Lung (tissue), 12 donors: ENCODE results near the gene USP15. TPM values are rescaled to one million over a fixed set of nuclear protein-coding genes. Genes with fewer than 3 reads are reported as not detected.

Source experiments
- ATAC-seq: fragments of 200-7000 bp; cut with Tn5 transposase; one replicate; pipeline ENCODE4 v1.9.1; 2020; ENCODE audit warnings: moderate number of reproducible peaks; ENCODE audit not compliant: insufficient read depth, low FRiP score
- DNase-seq, 3 donors: peaks; one replicate each; pipeline ENCODE4 v3.0.0-alpha.2; 2013 to 2017
- H3K27ac ChIP-seq, 2 donors: one replicate each; pipeline ENCODE4 v1.5.1; 2013; ENCODE audit warnings: mild to moderate bottlenecking in 2 of 2, moderate library complexity in 2 of 2, control low read depth in 1 of 2, inconsistent platforms in 1 of 2, low read depth in 1 of 2, low read length in 1 of 2
- H3K27me3 ChIP-seq, 3 donors: one replicate each; pipeline ENCODE4 v1.5.1; 2013; ENCODE audit warnings: low read length in 2 of 3; ENCODE audit not compliant: control insufficient read depth in 3 of 3, insufficient read depth in 3 of 3
- H3K36me3 ChIP-seq, 4 donors: one replicate each; pipeline ENCODE4 v1.5.1; 2013; ENCODE audit warnings: low read length in 4 of 4, mild to moderate bottlenecking in 1 of 4, moderate library complexity in 1 of 4; ENCODE audit not compliant: control insufficient read depth in 4 of 4, insufficient read depth in 4 of 4
- H3K4me1 ChIP-seq, 5 donors: one replicate each; pipeline ENCODE4 v1.5.1; 2013; ENCODE audit warnings: low read length in 5 of 5, mild to moderate bottlenecking in 2 of 5, moderate library complexity in 1 of 5; ENCODE audit not compliant: control insufficient read depth in 5 of 5, insufficient read depth in 5 of 5
- H3K4me3 ChIP-seq: one replicate; pipeline ENCODE4 v1.5.1; 2013; ENCODE audit warnings: mild to moderate bottlenecking, control low read depth, moderate library complexity
- H3K9ac ChIP-seq, 2 donors: one replicate each; pipeline ENCODE4 v1.5.1; 2013; ENCODE audit warnings: low read length in 2 of 2, control low read depth in 1 of 2; ENCODE audit not compliant: insufficient read depth in 1 of 2
- H3K9me3 ChIP-seq, 4 donors: one replicate each; pipeline ENCODE4 v1.5.1; 2013; ENCODE audit warnings: low read length in 3 of 4, mild to moderate bottlenecking in 1 of 4, moderate library complexity in 1 of 4; ENCODE audit not compliant: control insufficient read depth in 4 of 4, insufficient read depth in 3 of 4
- WGBS, 2 donors: extraction: QIAGEN DNeasy Blood & Tissue Kit; methylation state at CpG; one replicate each; pipeline ENCODE4 v1.1.7; 2013; 5-methylcytosine and 5-hydroxymethylcytosine counted together
- polyA plus RNA-seq, 2 donors: library from polyadenylated mRNA; stranded (reverse); fragments of 200-250 nt; gene quantifications; one replicate each; pipeline ENCODE4 v1.2.1, GENCODE V29; 2013
- total RNA-seq, 2 donors: library from RNA; depleted of rRNA in 1 of 2; stranded (reverse); fragments of >200 nt in 1 of 2; gene quantifications; one replicate each; pipeline ENCODE4 v1.2.1, GENCODE V29; 2014 to 2021
- TF ChIP-seq, protein P1 (sequence below): IDR thresholded peaks from 2 replicates; pipeline ENCODE4 v1.5.1; 2012; ENCODE audit warnings: mild to moderate bottlenecking; ENCODE audit errors: control extremely low read depth, extremely low read depth
- donor health status: control.
- donor health status: control.
- donor health status: Bipolar disorder and iron deficiency.
- donor health status: healthy.
- donor health status: DM: yes; HTN: yes; CAD: no.

The USP15 gene
- total and polyA plus RNA-seq, 4 donors: 62.0 to 143 (median 82.6) TPM

DNA sequence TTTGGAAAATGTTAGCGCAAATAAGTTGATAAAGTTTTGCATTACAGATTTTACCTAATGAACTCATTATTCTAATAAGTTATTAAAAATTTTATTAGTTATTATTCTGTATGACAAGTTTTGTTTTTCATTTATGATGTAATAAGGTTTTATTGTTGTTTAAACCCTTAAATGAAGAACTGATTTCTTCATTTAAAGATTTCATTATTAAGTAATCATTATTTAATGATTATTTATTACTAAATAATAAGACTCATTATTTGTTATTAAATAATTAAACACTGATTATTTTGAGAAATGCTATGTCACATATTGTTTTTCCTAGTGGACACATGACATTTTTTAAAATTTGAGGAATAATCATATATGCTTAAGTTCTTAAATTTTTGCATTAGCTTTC, 34.2 kb downstream of the USP15 start:
- TF ChIP-seq, protein P1, sequence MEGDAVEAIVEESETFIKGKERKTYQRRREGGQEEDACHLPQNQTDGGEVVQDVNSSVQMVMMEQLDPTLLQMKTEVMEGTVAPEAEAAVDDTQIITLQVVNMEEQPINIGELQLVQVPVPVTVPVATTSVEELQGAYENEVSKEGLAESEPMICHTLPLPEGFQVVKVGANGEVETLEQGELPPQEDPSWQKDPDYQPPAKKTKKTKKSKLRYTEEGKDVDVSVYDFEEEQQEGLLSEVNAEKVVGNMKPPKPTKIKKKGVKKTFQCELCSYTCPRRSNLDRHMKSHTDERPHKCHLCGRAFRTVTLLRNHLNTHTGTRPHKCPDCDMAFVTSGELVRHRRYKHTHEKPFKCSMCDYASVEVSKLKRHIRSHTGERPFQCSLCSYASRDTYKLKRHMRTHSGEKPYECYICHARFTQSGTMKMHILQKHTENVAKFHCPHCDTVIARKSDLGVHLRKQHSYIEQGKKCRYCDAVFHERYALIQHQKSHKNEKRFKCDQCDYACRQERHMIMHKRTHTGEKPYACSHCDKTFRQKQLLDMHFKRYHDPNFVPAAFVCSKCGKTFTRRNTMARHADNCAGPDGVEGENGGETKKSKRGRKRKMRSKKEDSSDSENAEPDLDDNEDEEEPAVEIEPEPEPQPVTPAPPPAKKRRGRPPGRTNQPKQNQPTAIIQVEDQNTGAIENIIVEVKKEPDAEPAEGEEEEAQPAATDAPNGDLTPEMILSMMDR: no peak
- ATAC-seq (no peak), DNase-seq (no peak)
- no peak overlapping the region for H3K9ac ChIP-seq
- no peaks in the 10 kb centered on the region for H3K27me3 ChIP-seq
- peaks cover 0 to 12% (median 0%) of the 10 kb centered on the region in 5 donors for H3K4me1 ChIP-seq
- 100% methylated on average over 1 of the region's 1 CpG for WGBS, 2 donors
- H3K27ac ChIP-seq: no peak overlapping the region
- peaks cover 0 to 17% (median 3%) of the 10 kb centered on the region in 4 donors for H3K9me3 ChIP-seq
- no peak overlapping the region for H3K4me3 ChIP-seq
- H3K36me3 ChIP-seq: peaks cover 5 to 25% (median 13%) of the 10 kb centered on the region in 4 donors

DNA sequence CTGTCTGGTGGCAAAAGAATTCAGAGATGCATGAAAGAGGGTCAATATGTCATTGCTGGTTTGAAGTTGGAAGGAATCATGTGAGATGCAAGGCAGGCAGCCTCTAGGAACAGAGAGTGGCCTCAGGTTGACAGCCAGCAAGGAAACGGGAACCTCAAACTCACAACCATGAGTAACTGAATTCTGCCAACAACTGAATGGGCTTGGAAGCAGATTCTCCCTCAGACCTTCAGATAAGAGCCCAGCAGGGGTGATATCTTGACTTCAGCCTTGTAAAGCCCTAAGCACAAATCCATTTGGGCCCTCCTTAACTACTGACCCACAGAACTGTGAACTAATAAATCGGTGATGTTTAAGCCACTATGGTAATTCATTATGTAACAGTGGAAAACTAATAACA, 35.8 kb downstream of the USP15 start:
- 91 to 96% methylated on average over 2 of the region's 2 CpGs for WGBS, 2 donors

DNA sequence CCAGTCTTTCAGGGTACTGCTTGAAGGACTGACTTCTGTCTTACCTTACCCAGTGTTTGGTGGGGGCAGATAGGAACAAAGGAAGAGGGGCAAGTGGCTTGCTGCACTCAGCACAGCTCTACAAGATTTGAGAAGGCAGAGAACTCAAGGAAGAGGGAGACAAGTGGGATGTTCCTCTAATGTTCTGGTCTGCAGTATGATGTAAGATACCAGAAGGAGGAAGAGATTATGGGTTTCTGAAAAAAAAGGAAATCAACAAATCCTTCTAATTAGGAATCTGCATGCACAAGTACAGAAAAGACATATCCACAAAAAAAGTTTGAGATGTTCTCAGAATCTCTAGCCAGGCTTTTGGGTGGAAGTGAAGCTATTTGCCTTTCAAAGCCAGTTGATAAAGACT, 37.1 kb downstream of the USP15 start:
- H3K4me1 ChIP-seq: peaks cover 0 to 7% (median 0%) of the 10 kb centered on the region in 5 donors
- H3K4me3 ChIP-seq: no peak overlapping the region
- TF ChIP-seq, protein P1: no peak
- peaks cover 5 to 25% (median 13%) of the 10 kb centered on the region in 4 donors for H3K36me3 ChIP-seq
- ATAC-seq (no peak), DNase-seq (no peak)
- H3K9ac ChIP-seq: no peak overlapping the region
- H3K27ac ChIP-seq: no peak overlapping the region
- H3K27me3 ChIP-seq: no peaks in the 10 kb centered on the region
- H3K9me3 ChIP-seq: peaks cover 0 to 2% (median 0%) of the 10 kb centered on the region in 4 donors

More for the DNA sequence above, 35.8 kb downstream of the USP15 start:
- Histone ChIP-seq H3K36me3 (peaks cover 5 to 25% (median 13%) of the 10 kb centered on the region in 4 donors), H3K4me3 (no peak overlapping the region), H3K27me3 (no peaks in the 10 kb centered on the region), H3K9ac (no peak overlapping the region), H3K27ac (no peak overlapping the region), H3K4me1 (peaks cover 0 to 12% (median 0%) of the 10 kb centered on the region in 5 donors), H3K9me3 (peaks cover 0 to 5% (median 1%) of the 10 kb centered on the region in 4 donors)
- DNase-seq (no peak), ATAC-seq (no peak)
- TF ChIP-seq, protein P1: no peak

DNA sequence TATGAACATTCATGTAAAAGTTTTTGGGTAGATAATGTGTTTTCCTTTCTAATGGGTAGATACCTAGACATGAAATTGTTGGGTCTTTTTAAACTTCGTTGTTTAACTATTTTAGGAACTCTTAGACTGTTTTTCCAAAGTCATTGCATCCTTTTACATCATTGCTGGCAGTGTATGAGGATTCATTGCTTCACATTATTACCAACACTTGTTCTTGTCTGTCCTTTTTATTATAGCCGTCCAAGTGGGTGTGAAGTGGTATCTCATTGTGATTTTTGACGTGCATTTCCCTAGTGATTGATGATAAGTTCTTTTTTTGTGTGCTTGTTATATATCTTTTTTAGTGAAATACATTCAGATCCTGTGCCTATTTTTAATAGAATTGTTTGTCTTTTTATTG, 39.4 kb downstream of the USP15 start:
- 55 to 62% methylated on average over 3 of the region's 3 CpGs for WGBS, 2 donors
- no peak for DNase-seq
- Histone ChIP-seq H3K9me3 (peaks cover 0 to 4% (median 1%) of the 10 kb centered on the region in 4 donors), H3K4me3 (no peak overlapping the region), H3K27ac (no peak overlapping the region), H3K9ac (no peak overlapping the region), H3K4me1 (peaks cover 0 to 2% (median 0%) of the 10 kb centered on the region in 5 donors), H3K36me3 (peaks cover 8 to 36% (median 15%) of the 10 kb centered on the region in 4 donors), H3K27me3 (no peaks in the 10 kb centered on the region)
- no peak for ATAC-seq
- TF ChIP-seq, protein P1: no peak
